ENCODE results near the gene PSD2. TPM values are rescaled to one million over a fixed set of nuclear protein-coding genes. Genes with fewer than 3 reads are reported as not detected.

Gene PSD2
- total and polyA plus RNA-seq, 12 donors: 0.03 to 0.09 (median 0.08) TPM; not detected in 9

- Histone ChIP-seq H3K4me1 (no peaks in the 10 kb centered on the region), H3K27me3 (peaks cover 0 to 11% (median 0%) of the 10 kb centered on the region in 7 donors), H3K27ac (no peak overlapping the region), H3K9me3 (no peaks in the 10 kb centered on the region), H3K4me3 (no peak overlapping the region), H3K36me3 (no peaks in the 10 kb centered on the region)
- intact Hi-C loops (cut with DNase I): no loop called here
- ATAC-seq (no peak), DNase-seq (no peak)
- WGBS, 2 donors: 87 to 93% methylated on average over 11 of the region's 11 CpGs
- no peak for TF ChIP-seq CTCF (IDR thresholded peaks at IDR 0.05)
These were observed 13.8 kb downstream of the PSD2 start for GRCh38 chr5:139809331-139809810.

GRCh38 chr5:139810341-139811273 lies 15.0 kb downstream of the PSD2 start:
- intact Hi-C loops (cut with DNase I): loop anchor here in 1 of 10 donors (5.0 kb wide), 1 partner anchor 147 kb away; no protein-coding TSS in a partner anchor
- H3K9me3 ChIP-seq: no peaks in the 10 kb centered on the region
- H3K36me3 ChIP-seq: no peaks in the 10 kb centered on the region
- 87 to 90% methylated on average over 8 of the region's 8 CpGs for WGBS, 2 donors
- H3K4me3 ChIP-seq: no peak overlapping the region
- ATAC-seq (no peak), DNase-seq (no peak)
- H3K27ac ChIP-seq: no peak overlapping the region
- H3K4me1 ChIP-seq: no peaks in the 10 kb centered on the region
- H3K27me3 ChIP-seq: peaks cover 0 to 11% (median 0%) of the 10 kb centered on the region in 7 donors
- TF ChIP-seq CTCF (IDR thresholded peaks at IDR 0.05): no peak

- peaks cover 0 to 11% (median 0%) of the 10 kb centered on the region in 7 donors for H3K27me3 ChIP-seq
- intact Hi-C loops (cut with DNase I): loop anchor here in 1 of 10 donors (5.0 kb wide), 1 partner anchor 146 kb away; no protein-coding TSS in a partner anchor
- H3K27ac ChIP-seq: no peak overlapping the region
- no peaks in the 10 kb centered on the region for H3K9me3 ChIP-seq
- DNase-seq (no peak), ATAC-seq (no peak)
- no peaks in the 10 kb centered on the region for H3K4me1 ChIP-seq
- no peak for TF ChIP-seq CTCF (IDR thresholded peaks at IDR 0.05)
- no peaks in the 10 kb centered on the region for H3K36me3 ChIP-seq
- H3K4me3 ChIP-seq: no peak overlapping the region
- 21 to 39% methylated on average over 2 of the region's 2 CpGs for WGBS, 2 donors
These were observed 15.6 kb downstream of the PSD2 start for GRCh38 chr5:139811274-139811607.

GRCh38 chr5:139812323-139812722 lies 16.7 kb downstream of the PSD2 start:
- H3K4me3 ChIP-seq: no peak overlapping the region
- H3K27ac ChIP-seq: no peak overlapping the region
- no peaks in the 10 kb centered on the region for H3K9me3 ChIP-seq
- H3K27me3 ChIP-seq: peaks cover 0 to 11% (median 0%) of the 10 kb centered on the region in 7 donors
- WGBS, 2 donors: 79 to 87% methylated on average over 5 of the region's 5 CpGs
- H3K4me1 ChIP-seq: no peaks in the 10 kb centered on the region
- no peak for ATAC-seq
- no peak for DNase-seq
- intact Hi-C loops (cut with DNase I): loop anchor here in 1 of 10 donors (5.0 kb wide), 1 partner anchor 145 kb away; no protein-coding TSS in a partner anchor
- TF ChIP-seq CTCF (IDR thresholded peaks at IDR 0.05): no peak
- H3K36me3 ChIP-seq: no peaks in the 10 kb centered on the region
